WTC11 (cell line): ENCODE results near the gene CST6. TPM values are rescaled to one million over a fixed set of nuclear protein-coding genes. Genes with fewer than 3 reads are reported as not detected.

Experiments
- ATAC-seq: fragments of 200-7000 bp; cut with Tn5 transposase; 2 replicates; pipeline ENCODE4 v1.10.0; 2021; ENCODE audit warnings: mild to moderate bottlenecking, moderate library complexity
- CTCF ChIA-PET: fragments of 300-600 bp; sonication (Branson Sonifier 250); formaldehyde crosslinking; loops from one replicate; lab custom pipeline; 2021; ENCODE audit warnings: antibody characterized with exemption; lab: Charles Lee
- POLR2A ChIA-PET: fragments of 350-600 bp; sonication (Branson Sonifier 250); formaldehyde crosslinking; loops from one replicate; lab custom pipeline; 2021; ENCODE audit warnings: antibody characterized with exemption; lab: Charles Lee
- DNase-seq: peaks from one replicate; pipeline ENCODE4 v3.0.0; 2021; ENCODE audit warnings: low spot score
- H3K27ac Mint-ChIP-seq: 2 replicates; pipeline ENCODE4 v1.8.0; 2021; ENCODE audit warnings: mixed read lengths
- H3K27me3 Mint-ChIP-seq: 2 replicates; pipeline ENCODE4 v1.8.0; 2021; ENCODE audit warnings: low read depth, mild to moderate bottlenecking, moderate library complexity, mixed read lengths
- H3K36me3 Mint-ChIP-seq: 2 replicates; pipeline ENCODE4 v1.8.0; 2021; ENCODE audit warnings: mixed read lengths
- H3K4me1 Mint-ChIP-seq: 2 replicates; pipeline ENCODE4 v1.8.0; 2022; ENCODE audit warnings: mixed read lengths
- H3K4me3 Mint-ChIP-seq: 2 replicates; pipeline ENCODE4 v1.8.0; 2021; ENCODE audit warnings: mild to moderate bottlenecking, moderate library complexity, mixed read lengths
- H3K9me3 Mint-ChIP-seq: 2 replicates; pipeline ENCODE4 v1.8.0; 2021; ENCODE audit warnings: mixed read lengths
- ATF1 ChIP-seq: sonication (generic); formaldehyde crosslinking; IDR thresholded peaks from 2 replicates; pipeline ENCODE4 v1.8.1; 2023; ENCODE audit warnings: mild to moderate bottlenecking, moderate library complexity, missing genetic modification reagents
- EMX1 ChIP-seq: fragments of 250-450 bp; sonication (Bioruptor Pico); IDR thresholded peaks from 2 replicates; pipeline ENCODE4 v1.8.0; 2021; ENCODE audit warnings: mild to moderate bottlenecking
- GTF2I ChIP-seq: fragments of 250-450 bp; sonication (Bioruptor Pico); conservative IDR thresholded peaks from 2 replicates; pipeline ENCODE4 v1.4.0; 2021; ENCODE audit warnings: mild to moderate bottlenecking
- MXD4 ChIP-seq: fragments of 250-450 bp; sonication (Bioruptor Pico); IDR thresholded peaks from 2 replicates; pipeline ENCODE4 v1.8.0; 2021; ENCODE audit warnings: mild to moderate bottlenecking, moderate library complexity, borderline replicate concordance
- NFATC4 ChIP-seq: fragments of 250-450 bp; sonication (Bioruptor Pico); IDR thresholded peaks from 2 replicates; pipeline ENCODE4 v1.9.0; 2021; ENCODE audit warnings: mild to moderate bottlenecking
- NFE2L1 ChIP-seq: sonication (generic); formaldehyde crosslinking; IDR thresholded peaks from 2 replicates; pipeline ENCODE4 v1.8.1; 2023; ENCODE audit warnings: missing genetic modification reagents
- NR1H2 ChIP-seq: sonication (generic); formaldehyde crosslinking; IDR thresholded peaks from 2 replicates; pipeline ENCODE4 v1.9.0; 2021; ENCODE audit warnings: mild to moderate bottlenecking, moderate library complexity, missing genetic modification reagents
- SOX15 ChIP-seq: fragments of 250-450 bp; sonication (Bioruptor Pico); IDR thresholded peaks from 2 replicates; pipeline ENCODE4 v1.9.0; 2021; ENCODE audit warnings: mild to moderate bottlenecking
- ZNF317 ChIP-seq: sonication (generic); formaldehyde crosslinking; IDR thresholded peaks from 2 replicates; pipeline ENCODE4 v1.8.1; 2023; ENCODE audit warnings: low read depth, mild to moderate bottlenecking, moderate library complexity, missing genetic modification reagents, borderline replicate concordance
- total RNA-seq: library from RNA; stranded (reverse); gene quantifications from 3 replicates; pipeline ENCODE4 v1.2.3, GENCODE V29; 2021
- TF ChIP-seq, protein P1 (sequence below): sonication (generic); formaldehyde crosslinking; IDR thresholded peaks from 2 replicates; pipeline ENCODE4 v1.8.1; 2022; ENCODE audit warnings: mild to moderate bottlenecking, moderate library complexity, missing genetic modification reagents
- TF ChIP-seq, protein P2 (sequence below): sonication (generic); formaldehyde crosslinking; IDR thresholded peaks from 2 replicates; pipeline ENCODE4 v1.8.0; 2022; ENCODE audit warnings: missing genetic modification reagents
- TF ChIP-seq, protein P3 (sequence below): fragments of 250-450 bp; sonication (Bioruptor Pico); IDR thresholded peaks from 2 replicates; pipeline ENCODE4 v1.9.0; 2021; ENCODE audit warnings: mild to moderate bottlenecking, borderline replicate concordance
- TF ChIP-seq, protein P4 (sequence below): fragments of 250-450 bp; sonication (Bioruptor Pico); IDR thresholded peaks from 2 replicates; pipeline ENCODE4 v1.9.0; 2021; ENCODE audit warnings: mild to moderate bottlenecking
- TF ChIP-seq, protein P5 (sequence below): fragments of 250-450 bp; sonication (Bioruptor Pico); conservative IDR thresholded peaks from 2 replicates; pipeline ENCODE4 v1.9.0; 2021; ENCODE audit warnings: mild to moderate bottlenecking
- TF ChIP-seq, protein P6 (sequence below): sonication (generic); formaldehyde crosslinking; IDR thresholded peaks from 2 replicates; pipeline ENCODE4 v1.8.1; 2023; ENCODE audit warnings: mild to moderate bottlenecking, moderate library complexity, missing genetic modification reagents

CST6 gene
- total RNA-seq, 1 experiment from 2014 or later, result 0.72 TPM

DNA sequence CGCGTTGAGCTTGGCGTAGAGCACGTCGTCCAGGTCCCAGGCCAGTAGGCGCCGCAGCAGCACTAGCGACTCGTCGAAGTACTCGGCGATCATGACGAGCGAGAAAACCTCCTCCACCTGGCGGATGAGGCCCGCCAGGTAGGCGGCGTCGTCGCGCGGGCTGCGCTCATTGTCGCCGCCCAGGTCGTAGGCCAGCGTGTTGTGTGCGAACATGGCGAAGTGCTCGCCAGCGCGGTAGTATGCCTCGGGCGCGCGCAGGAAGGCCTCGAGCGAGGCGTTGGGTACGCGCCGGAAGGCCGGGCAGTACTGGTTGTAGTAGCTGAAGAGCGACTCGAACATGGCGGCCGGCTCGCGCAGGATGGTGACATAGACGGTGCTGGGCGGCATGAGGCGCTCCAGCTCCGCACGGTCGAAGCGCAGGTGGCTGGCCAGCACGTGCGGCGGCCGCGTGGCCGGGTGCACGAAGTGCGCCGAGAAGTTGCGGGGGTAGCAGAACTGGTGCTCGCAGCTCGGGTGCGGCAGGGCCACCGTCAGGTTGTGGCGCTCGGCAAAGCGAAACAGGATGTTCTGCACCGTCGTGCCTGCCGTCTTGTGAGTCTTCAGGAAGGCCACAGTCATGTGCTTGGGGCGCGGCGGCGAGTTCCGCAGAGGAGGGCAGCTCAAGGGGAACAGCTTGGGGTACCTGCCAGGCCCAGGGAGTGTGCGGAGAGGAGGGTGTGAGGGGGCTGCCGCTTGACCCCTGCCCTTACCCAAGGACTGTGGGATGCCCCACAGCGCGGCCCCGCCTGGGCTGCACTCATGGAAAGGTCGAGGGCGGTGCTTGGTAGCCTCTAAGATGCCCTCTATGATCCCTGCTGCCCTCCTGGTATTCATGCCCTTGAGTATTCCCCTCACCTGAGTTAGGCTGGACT lies 31.4 kb downstream of the CST6 start (continued):
- TF ChIP-seq, protein P1, sequence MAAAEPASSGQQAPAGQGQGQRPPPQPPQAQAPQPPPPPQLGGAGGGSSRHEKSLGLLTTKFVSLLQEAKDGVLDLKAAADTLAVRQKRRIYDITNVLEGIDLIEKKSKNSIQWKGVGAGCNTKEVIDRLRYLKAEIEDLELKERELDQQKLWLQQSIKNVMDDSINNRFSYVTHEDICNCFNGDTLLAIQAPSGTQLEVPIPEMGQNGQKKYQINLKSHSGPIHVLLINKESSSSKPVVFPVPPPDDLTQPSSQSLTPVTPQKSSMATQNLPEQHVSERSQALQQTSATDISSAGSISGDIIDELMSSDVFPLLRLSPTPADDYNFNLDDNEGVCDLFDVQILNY (CRISPR knock-in tag), result no peak
- TF ChIP-seq NFE2L1 (CRISPR knock-in tag) (no peak), NFATC4 (CRISPR knock-in tag) (no peak)
- TF ChIP-seq, protein P2, sequence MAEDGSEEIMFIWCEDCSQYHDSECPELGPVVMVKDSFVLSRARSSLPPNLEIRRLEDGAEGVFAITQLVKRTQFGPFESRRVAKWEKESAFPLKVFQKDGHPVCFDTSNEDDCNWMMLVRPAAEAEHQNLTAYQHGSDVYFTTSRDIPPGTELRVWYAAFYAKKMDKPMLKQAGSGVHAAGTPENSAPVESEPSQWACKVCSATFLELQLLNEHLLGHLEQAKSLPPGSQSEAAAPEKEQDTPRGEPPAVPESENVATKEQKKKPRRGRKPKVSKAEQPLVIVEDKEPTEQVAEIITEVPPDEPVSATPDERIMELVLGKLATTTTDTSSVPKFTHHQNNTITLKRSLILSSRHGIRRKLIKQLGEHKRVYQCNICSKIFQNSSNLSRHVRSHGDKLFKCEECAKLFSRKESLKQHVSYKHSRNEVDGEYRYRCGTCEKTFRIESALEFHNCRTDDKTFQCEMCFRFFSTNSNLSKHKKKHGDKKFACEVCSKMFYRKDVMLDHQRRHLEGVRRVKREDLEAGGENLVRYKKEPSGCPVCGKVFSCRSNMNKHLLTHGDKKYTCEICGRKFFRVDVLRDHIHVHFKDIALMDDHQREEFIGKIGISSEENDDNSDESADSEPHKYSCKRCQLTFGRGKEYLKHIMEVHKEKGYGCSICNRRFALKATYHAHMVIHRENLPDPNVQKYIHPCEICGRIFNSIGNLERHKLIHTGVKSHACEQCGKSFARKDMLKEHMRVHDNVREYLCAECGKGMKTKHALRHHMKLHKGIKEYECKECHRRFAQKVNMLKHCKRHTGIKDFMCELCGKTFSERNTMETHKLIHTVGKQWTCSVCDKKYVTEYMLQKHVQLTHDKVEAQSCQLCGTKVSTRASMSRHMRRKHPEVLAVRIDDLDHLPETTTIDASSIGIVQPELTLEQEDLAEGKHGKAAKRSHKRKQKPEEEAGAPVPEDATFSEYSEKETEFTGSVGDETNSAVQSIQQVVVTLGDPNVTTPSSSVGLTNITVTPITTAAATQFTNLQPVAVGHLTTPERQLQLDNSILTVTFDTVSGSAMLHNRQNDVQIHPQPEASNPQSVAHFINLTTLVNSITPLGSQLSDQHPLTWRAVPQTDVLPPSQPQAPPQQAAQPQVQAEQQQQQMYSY (CRISPR knock-in tag), result no peak
- TF ChIP-seq, protein P3, sequence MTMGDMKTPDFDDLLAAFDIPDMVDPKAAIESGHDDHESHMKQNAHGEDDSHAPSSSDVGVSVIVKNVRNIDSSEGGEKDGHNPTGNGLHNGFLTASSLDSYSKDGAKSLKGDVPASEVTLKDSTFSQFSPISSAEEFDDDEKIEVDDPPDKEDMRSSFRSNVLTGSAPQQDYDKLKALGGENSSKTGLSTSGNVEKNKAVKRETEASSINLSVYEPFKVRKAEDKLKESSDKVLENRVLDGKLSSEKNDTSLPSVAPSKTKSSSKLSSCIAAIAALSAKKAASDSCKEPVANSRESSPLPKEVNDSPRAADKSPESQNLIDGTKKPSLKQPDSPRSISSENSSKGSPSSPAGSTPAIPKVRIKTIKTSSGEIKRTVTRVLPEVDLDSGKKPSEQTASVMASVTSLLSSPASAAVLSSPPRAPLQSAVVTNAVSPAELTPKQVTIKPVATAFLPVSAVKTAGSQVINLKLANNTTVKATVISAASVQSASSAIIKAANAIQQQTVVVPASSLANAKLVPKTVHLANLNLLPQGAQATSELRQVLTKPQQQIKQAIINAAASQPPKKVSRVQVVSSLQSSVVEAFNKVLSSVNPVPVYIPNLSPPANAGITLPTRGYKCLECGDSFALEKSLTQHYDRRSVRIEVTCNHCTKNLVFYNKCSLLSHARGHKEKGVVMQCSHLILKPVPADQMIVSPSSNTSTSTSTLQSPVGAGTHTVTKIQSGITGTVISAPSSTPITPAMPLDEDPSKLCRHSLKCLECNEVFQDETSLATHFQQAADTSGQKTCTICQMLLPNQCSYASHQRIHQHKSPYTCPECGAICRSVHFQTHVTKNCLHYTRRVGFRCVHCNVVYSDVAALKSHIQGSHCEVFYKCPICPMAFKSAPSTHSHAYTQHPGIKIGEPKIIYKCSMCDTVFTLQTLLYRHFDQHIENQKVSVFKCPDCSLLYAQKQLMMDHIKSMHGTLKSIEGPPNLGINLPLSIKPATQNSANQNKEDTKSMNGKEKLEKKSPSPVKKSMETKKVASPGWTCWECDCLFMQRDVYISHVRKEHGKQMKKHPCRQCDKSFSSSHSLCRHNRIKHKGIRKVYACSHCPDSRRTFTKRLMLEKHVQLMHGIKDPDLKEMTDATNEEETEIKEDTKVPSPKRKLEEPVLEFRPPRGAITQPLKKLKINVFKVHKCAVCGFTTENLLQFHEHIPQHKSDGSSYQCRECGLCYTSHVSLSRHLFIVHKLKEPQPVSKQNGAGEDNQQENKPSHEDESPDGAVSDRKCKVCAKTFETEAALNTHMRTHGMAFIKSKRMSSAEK (CRISPR knock-in tag), result no peak
- TF ChIP-seq, protein P4, sequence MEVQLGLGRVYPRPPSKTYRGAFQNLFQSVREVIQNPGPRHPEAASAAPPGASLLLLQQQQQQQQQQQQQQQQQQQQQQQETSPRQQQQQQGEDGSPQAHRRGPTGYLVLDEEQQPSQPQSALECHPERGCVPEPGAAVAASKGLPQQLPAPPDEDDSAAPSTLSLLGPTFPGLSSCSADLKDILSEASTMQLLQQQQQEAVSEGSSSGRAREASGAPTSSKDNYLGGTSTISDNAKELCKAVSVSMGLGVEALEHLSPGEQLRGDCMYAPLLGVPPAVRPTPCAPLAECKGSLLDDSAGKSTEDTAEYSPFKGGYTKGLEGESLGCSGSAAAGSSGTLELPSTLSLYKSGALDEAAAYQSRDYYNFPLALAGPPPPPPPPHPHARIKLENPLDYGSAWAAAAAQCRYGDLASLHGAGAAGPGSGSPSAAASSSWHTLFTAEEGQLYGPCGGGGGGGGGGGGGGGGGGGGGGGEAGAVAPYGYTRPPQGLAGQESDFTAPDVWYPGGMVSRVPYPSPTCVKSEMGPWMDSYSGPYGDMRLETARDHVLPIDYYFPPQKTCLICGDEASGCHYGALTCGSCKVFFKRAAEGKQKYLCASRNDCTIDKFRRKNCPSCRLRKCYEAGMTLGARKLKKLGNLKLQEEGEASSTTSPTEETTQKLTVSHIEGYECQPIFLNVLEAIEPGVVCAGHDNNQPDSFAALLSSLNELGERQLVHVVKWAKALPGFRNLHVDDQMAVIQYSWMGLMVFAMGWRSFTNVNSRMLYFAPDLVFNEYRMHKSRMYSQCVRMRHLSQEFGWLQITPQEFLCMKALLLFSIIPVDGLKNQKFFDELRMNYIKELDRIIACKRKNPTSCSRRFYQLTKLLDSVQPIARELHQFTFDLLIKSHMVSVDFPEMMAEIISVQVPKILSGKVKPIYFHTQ (CRISPR knock-in tag), result no peak

DNA sequence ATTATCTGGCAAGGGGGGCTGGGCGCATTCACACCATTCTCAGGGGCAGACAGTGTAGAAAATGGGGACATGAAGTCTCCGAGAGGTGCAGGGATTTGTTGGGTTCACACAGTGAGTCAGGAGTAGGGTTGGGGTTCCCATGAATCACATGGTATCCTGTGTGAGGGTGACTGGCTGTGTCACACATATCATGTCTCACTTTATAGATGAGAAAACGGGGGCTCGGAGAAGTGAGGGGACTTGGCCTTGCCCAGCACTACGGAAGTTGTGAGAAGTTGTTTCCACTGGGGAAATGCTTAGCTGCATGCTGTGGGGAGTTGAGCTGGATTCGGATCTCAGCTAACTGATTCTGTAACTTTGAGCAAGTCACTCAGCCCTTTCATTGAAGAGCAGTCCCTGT lies 32.9 kb downstream of the CST6 start:
- TF ChIP-seq MXD4 (CRISPR knock-in tag), result no peak
- TF ChIP-seq EMX1 (CRISPR knock-in tag), result no peak
- no peak for TF ChIP-seq ZNF317
- TF ChIP-seq, protein P5, sequence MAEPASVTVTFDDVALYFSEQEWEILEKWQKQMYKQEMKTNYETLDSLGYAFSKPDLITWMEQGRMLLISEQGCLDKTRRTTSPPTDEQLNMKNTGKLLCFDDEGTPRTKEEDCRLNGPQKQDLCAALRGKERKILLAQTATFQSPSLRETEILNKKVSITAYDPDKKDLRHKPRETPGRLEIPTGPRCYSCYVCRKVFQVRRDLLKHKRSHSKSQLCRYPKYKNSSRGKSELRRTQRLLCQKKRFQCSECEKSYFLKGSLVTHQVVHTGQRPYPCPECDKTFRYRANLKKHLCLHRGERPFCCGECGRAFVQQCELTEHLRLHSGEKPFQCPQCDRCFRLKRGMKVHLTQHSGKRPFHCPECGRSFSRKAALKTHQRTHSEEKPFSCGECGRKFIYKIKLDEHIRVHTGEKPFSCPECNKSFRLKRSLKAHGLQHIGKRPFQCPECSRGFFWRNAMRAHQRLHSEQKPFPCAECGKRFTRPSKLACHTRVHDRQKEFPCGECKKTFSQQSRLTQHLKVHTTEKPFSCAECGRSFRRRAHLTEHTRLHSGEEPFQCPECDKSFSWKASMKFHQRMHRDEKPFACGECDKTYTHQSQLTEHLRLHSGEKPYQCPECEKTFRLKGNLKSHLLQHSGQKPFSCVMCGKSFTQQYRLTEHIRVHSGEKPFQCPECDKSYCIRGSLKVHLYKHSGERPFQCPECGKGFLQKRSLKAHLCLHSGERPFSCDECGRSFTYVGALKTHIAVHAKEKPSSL, result no peak
- TF ChIP-seq ATF1 (CRISPR knock-in tag), result no peak
- no peak for TF ChIP-seq GTF2I (CRISPR knock-in tag)
- TF ChIP-seq SOX15 (CRISPR knock-in tag), result no peak
- TF ChIP-seq, protein P6, sequence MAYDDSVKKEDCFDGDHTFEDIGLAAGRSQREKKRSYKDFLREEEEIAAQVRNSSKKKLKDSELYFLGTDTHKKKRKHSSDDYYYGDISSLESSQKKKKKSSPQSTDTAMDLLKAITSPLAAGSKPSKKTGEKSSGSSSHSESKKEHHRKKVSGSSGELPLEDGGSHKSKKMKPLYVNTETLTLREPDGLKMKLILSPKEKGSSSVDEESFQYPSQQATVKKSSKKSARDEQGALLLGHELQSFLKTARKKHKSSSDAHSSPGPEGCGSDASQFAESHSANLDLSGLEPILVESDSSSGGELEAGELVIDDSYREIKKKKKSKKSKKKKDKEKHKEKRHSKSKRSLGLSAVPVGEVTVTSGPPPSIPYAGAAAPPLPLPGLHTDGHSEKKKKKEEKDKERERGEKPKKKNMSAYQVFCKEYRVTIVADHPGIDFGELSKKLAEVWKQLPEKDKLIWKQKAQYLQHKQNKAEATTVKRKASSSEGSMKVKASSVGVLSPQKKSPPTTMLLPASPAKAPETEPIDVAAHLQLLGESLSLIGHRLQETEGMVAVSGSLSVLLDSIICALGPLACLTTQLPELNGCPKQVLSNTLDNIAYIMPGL, result no peak
- no peak for TF ChIP-seq NR1H2 (CRISPR knock-in tag)
- TF ChIP-seq, all 79 proteins: peak for 0
- Mint-ChIP-seq H3K4me1 (peaks cover 24% of the 10 kb centered on the region), H3K36me3 (peaks cover 33% of the 10 kb centered on the region), H3K4me3 (no peak overlapping the region), H3K27ac (no peak overlapping the region; the same call in 1 of the 2 replicates), H3K27me3 (no peaks in the 10 kb centered on the region), H3K9me3 (no peaks in the 10 kb centered on the region)
- DNase-seq, result no peak
- POLR2A ChIA-PET, result no interaction called here
- CTCF ChIA-PET, result interaction anchor here (0.5 to 3.3 kb wide), 52 partner anchors 9 to 536 kb away, joined by 3 to 48 read pairs (median 4); partner anchors contain the start of genes BANF1, CCDC85B, CFL1 and CST6
- no peak for ATAC-seq
